Measurements from ENCODE around the gene SYT9.

SYT9 gene

DNA sequence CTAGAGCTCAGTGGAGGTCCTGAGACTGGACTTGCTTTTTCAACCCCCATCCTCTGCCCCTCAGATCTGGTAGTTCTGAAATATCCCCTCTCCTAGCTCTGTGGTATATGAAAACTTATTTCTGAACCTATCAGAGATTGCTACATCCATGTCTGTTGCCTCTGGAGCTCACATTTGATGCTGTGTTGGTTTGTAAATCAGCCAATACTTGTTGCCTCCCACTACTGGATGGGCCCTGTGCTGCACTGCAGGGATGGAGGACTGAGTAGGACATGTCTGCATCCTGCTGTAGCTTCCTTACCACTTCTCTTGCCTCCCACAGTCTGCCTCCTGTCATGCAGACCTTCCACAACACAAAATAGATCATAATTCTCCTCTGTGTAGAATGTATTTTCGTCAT is 238.8 kb downstream of the SYT9 start:
- ATAC-seq = no peak
- TF ChIP-seq TOX (CRISPR knock-in tag; IDR thresholded peaks at IDR 0.05; ENCODE audit: borderline replicate concordance) = no peak
- TF ChIP-seq, protein P1, sequence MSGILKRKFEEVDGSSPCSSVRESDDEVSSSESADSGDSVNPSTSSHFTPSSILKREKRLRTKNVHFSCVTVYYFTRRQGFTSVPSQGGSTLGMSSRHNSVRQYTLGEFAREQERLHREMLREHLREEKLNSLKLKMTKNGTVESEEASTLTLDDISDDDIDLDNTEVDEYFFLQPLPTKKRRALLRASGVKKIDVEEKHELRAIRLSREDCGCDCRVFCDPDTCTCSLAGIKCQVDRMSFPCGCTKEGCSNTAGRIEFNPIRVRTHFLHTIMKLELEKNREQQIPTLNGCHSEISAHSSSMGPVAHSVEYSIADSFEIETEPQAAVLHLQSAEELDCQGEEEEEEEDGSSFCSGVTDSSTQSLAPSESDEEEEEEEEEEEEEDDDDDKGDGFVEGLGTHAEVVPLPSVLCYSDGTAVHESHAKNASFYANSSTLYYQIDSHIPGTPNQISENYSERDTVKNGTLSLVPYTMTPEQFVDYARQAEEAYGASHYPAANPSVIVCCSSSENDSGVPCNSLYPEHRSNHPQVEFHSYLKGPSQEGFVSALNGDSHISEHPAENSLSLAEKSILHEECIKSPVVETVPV (CRISPR knock-in tag; IDR thresholded peaks at IDR 0.05) = no peak
- no peak for TF ChIP-seq ESRRG (CRISPR knock-in tag; IDR thresholded peaks at IDR 0.05)
- no peak for TF ChIP-seq PPARA (CRISPR knock-in tag; IDR thresholded peaks at IDR 0.05; ENCODE audit: borderline replicate concordance)
- TF ChIP-seq OSR1 (CRISPR knock-in tag; IDR thresholded peaks at IDR 0.05) = no peak
- no peak for TF ChIP-seq RARB (CRISPR knock-in tag; IDR thresholded peaks at IDR 0.05)
- TF ChIP-seq BACH2 (CRISPR knock-in tag; IDR thresholded peaks at IDR 0.05; ENCODE audit: borderline replicate concordance) = no peak
- TF ChIP-seq TCF4 (CRISPR knock-in tag; IDR thresholded peaks at IDR 0.05; ENCODE audit: borderline replicate concordance) = no peak
- TF ChIP-seq ZNF565 (CRISPR knock-in tag; conservative IDR thresholded peaks at IDR 0.05; ENCODE audit: low read depth) = no peak
- TF ChIP-seq ZFP3 (CRISPR knock-in tag; IDR thresholded peaks at IDR 0.05) = no peak
- TF ChIP-seq ZNF70 (CRISPR knock-in tag; IDR thresholded peaks at IDR 0.05) = no peak
- TF ChIP-seq, protein P2, sequence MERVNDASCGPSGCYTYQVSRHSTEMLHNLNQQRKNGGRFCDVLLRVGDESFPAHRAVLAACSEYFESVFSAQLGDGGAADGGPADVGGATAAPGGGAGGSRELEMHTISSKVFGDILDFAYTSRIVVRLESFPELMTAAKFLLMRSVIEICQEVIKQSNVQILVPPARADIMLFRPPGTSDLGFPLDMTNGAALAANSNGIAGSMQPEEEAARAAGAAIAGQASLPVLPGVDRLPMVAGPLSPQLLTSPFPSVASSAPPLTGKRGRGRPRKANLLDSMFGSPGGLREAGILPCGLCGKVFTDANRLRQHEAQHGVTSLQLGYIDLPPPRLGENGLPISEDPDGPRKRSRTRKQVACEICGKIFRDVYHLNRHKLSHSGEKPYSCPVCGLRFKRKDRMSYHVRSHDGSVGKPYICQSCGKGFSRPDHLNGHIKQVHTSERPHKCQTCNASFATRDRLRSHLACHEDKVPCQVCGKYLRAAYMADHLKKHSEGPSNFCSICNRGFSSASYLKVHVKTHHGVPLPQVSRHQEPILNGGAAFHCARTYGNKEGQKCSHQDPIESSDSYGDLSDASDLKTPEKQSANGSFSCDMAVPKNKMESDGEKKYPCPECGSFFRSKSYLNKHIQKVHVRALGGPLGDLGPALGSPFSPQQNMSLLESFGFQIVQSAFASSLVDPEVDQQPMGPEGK (CRISPR knock-in tag; IDR thresholded peaks at IDR 0.05; ENCODE audit: borderline replicate concordance) = no peak
- no peak for TF ChIP-seq ISL1 (CRISPR knock-in tag; IDR thresholded peaks at IDR 0.05)
- no peak for TF ChIP-seq ZC3H10 (CRISPR knock-in tag; IDR thresholded peaks at IDR 0.05)

DNA sequence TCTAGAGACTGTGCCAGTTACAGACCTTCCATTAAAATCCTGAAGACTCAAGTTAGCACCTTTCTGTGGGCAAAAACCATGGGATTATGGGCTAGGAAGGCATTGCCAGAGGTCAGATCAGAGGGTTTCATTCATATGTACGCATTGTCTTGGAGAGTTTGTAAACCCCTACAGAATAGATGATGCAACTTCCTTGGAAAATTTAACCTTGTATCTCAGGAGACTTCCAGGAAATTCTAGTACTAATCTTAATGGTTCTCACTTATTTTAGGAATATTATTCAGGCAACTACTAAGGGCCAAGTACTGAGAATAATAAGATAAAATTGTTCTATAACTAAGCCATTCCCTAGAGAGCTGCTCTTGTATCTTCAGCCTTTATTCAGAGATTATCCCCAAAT is 240.5 kb downstream of the SYT9 start:
- no peak for ATAC-seq
- TF ChIP-seq ZC3H10 (CRISPR knock-in tag; IDR thresholded peaks at IDR 0.05) (no peak), GLIS3 (CRISPR knock-in tag; IDR thresholded peaks at IDR 0.05) (no peak), TOX (CRISPR knock-in tag; IDR thresholded peaks at IDR 0.05; ENCODE audit: borderline replicate concordance) (no peak), ZNF8 (CRISPR knock-in tag; IDR thresholded peaks at IDR 0.05) (no peak), BACH2 (CRISPR knock-in tag; IDR thresholded peaks at IDR 0.05; ENCODE audit: borderline replicate concordance) (no peak), ZNF70 (CRISPR knock-in tag; IDR thresholded peaks at IDR 0.05) (no peak), ZNF565 (CRISPR knock-in tag; conservative IDR thresholded peaks at IDR 0.05; ENCODE audit: low read depth) (no peak), PPARA (CRISPR knock-in tag; IDR thresholded peaks at IDR 0.05; ENCODE audit: borderline replicate concordance) (no peak), TCF4 (CRISPR knock-in tag; IDR thresholded peaks at IDR 0.05; ENCODE audit: borderline replicate concordance) (no peak), ZFP30 (CRISPR knock-in tag; IDR thresholded peaks at IDR 0.05) (no peak), ISL1 (CRISPR knock-in tag; IDR thresholded peaks at IDR 0.05) (no peak), ARNTL (CRISPR knock-in tag; IDR thresholded peaks at IDR 0.05; ENCODE audit: borderline replicate concordance, low read depth) (no peak)
- TF ChIP-seq, protein P1 (CRISPR knock-in tag; IDR thresholded peaks at IDR 0.05) = no peak
- TF ChIP-seq, protein P3, sequence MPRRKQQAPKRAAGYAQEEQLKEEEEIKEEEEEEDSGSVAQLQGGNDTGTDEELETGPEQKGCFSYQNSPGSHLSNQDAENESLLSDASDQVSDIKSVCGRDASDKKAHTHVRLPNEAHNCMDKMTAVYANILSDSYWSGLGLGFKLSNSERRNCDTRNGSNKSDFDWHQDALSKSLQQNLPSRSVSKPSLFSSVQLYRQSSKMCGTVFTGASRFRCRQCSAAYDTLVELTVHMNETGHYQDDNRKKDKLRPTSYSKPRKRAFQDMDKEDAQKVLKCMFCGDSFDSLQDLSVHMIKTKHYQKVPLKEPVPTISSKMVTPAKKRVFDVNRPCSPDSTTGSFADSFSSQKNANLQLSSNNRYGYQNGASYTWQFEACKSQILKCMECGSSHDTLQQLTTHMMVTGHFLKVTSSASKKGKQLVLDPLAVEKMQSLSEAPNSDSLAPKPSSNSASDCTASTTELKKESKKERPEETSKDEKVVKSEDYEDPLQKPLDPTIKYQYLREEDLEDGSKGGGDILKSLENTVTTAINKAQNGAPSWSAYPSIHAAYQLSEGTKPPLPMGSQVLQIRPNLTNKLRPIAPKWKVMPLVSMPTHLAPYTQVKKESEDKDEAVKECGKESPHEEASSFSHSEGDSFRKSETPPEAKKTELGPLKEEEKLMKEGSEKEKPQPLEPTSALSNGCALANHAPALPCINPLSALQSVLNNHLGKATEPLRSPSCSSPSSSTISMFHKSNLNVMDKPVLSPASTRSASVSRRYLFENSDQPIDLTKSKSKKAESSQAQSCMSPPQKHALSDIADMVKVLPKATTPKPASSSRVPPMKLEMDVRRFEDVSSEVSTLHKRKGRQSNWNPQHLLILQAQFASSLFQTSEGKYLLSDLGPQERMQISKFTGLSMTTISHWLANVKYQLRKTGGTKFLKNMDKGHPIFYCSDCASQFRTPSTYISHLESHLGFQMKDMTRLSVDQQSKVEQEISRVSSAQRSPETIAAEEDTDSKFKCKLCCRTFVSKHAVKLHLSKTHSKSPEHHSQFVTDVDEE (CRISPR knock-in tag; IDR thresholded peaks at IDR 0.05) = no peak
- TF ChIP-seq, protein P4, sequence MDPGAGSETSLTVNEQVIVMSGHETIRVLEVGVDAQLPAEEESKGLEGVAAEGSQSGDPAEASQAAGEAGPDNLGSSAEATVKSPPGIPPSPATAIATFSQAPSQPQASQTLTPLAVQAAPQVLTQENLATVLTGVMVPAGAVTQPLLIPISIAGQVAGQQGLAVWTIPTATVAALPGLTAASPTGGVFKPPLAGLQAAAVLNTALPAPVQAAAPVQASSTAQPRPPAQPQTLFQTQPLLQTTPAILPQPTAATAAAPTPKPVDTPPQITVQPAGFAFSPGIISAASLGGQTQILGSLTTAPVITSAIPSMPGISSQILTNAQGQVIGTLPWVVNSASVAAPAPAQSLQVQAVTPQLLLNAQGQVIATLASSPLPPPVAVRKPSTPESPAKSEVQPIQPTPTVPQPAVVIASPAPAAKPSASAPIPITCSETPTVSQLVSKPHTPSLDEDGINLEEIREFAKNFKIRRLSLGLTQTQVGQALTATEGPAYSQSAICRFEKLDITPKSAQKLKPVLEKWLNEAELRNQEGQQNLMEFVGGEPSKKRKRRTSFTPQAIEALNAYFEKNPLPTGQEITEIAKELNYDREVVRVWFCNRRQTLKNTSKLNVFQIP (CRISPR knock-in tag; IDR thresholded peaks at IDR 0.05; ENCODE audit: borderline replicate concordance, low read depth) = no peak

DNA sequence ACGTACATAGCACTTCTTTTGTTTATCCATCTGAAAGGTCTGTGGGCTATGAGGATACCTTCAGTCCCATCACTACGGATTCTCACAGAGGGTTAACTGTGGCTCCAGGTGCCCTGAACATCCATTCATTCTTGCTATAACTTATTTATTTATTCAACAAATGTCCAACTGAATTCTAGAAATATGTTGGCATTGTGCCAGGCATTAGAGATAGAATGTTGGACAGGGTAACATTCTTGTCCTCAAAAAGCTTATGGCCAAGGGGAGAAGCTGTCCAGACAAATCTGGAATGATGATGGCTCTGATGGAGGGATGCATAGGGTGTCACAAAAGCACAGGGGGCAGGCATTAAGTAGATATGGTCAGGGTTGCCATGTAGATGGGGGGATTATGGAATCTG is 242.0 kb downstream of the SYT9 start:
- TF ChIP-seq, protein P2 (CRISPR knock-in tag; IDR thresholded peaks at IDR 0.05; ENCODE audit: borderline replicate concordance) = no peak
- no peak for ATAC-seq
